AG10803 (cell line): Measurements from ENCODE around the gene CIB2.

Source experiments
- DNase-seq: peaks from one replicate; pipeline ENCODE4 v3.0.0; 2010; ENCODE audit warnings: low read depth
- H3K4me3 ChIP-seq: 2 replicates; pipeline ENCODE4 v1.5.1; 2011; ENCODE audit warnings: mild to moderate bottlenecking, low read length, control low read depth
- CTCF ChIP-seq: conservative IDR thresholded peaks from 2 replicates; pipeline ENCODE4 v1.5.1; 2011; ENCODE audit warnings: mild to moderate bottlenecking, low read length, control low read depth, inconsistent platforms

CIB2 gene

GRCh38 chr15:78105476-78106241 is 25.6 kb downstream of the CIB2 start:
- H3K4me3 ChIP-seq: no peak overlapping the region
- no peak for TF ChIP-seq CTCF
- DNase-seq: peak; percentile 22

GRCh38 chr15:78104566-78105475 is 26.4 kb downstream of the CIB2 start:
- DNase-seq: no peak
- TF ChIP-seq CTCF: no peak
- no peak overlapping the region for H3K4me3 ChIP-seq

GRCh38 chr15:78104119-78104479 is 27.1 kb downstream of the CIB2 start:
- H3K4me3 ChIP-seq: no peak overlapping the region
- DNase-seq: no peak
- no peak for TF ChIP-seq CTCF

GRCh38 chr15:78103406-78104118 is 27.7 kb downstream of the CIB2 start:
- no peak overlapping the region for H3K4me3 ChIP-seq
- no peak for TF ChIP-seq CTCF
- no peak for DNase-seq

GRCh38 chr15:78102741-78103140 is 28.5 kb downstream of the CIB2 start:
- no peak overlapping the region for H3K4me3 ChIP-seq
- no peak for TF ChIP-seq CTCF
- no peak for DNase-seq

- no peak overlapping the region for H3K4me3 ChIP-seq
- DNase-seq: no peak
- no peak for TF ChIP-seq CTCF
These were observed 29.0 kb downstream of the CIB2 start for GRCh38 chr15:78102211-78102610.
